SKM-1 treated with dmso at 0.1 percent for 144 hours (cell line): ENCODE measurements around the gene GCDH.

Experiments used
- DNase-seq: peaks from one replicate; lab custom pipeline; 2025; ENCODE audit not compliant: unreplicated experiment; lab: John Stamatoyannopoulos, UW

The GCDH gene

GRCh38 chr19:12938779-12939601 is 48.0 kb downstream of the GCDH start:
- peak; percentile 23 for DNase-seq

- no peak for DNase-seq
Observed at GRCh38 chr19:12939975-12940423, 49.0 kb downstream of the GCDH start.

GRCh38 chr19:12940897-12941296 is 49.9 kb downstream of the GCDH start:
- DNase-seq: no peak

GRCh38 chr19:12943437-12944044 is 52.6 kb downstream of the GCDH start:
- DNase-seq: no peak

- DNase-seq: no peak
Observed at GRCh38 chr19:12944104-12944674, 53.2 kb downstream of the GCDH start.

GRCh38 chr19:12945479-12946091 is 54.6 kb downstream of the GCDH start, which contains the start of gene RAD23A:
TSS of gene RAD23A (plus strand) at chr19:12945862. CDS start at chr19:12945949, 87 bp downstream.
- DNase-seq: peak; percentile 90

- DNase-seq: no peak
Observed at GRCh38 chr19:12946092-12946721, 55.2 kb downstream of the GCDH start.

GRCh38 chr19:12946731-12947496 is 56.0 kb downstream of the GCDH start:
- DNase-seq: no peak

- no peak for DNase-seq
Observed at GRCh38 chr19:12947702-12948611, 57.0 kb downstream of the GCDH start.

GRCh38 chr19:12948612-12949362 is 57.8 kb downstream of the GCDH start:
- DNase-seq: no peak
